G401 (cell line): ENCODE measurements around the gene IFNGR2. TPM values are rescaled to one million over a fixed set of nuclear protein-coding genes. Genes with fewer than 3 reads are reported as not detected.

ENCODE experiments used
- DNase-seq: peaks from one replicate; pipeline ENCODE4 v3.0.0-alpha.2; 2015; ENCODE audit warnings: low spot score
- in situ Hi-C: cut with HindIII; loops from 2 replicates; pipeline ENCODE4 v1.10.0; 2016; ENCODE audit warnings: low sequenced_read_pairs, mixed read lengths
- total RNA-seq: library from RNA; depleted of rRNA; stranded (reverse); fragments of >200 nt; shearing (Covaris generic); gene quantifications from 2 replicates; pipeline ENCODE4 v1.2.3, GENCODE V29; 2014; rRNA removed

The IFNGR2 gene
- total RNA-seq, 1 experiment from 2014 or later: 66.8 TPM

DNA sequence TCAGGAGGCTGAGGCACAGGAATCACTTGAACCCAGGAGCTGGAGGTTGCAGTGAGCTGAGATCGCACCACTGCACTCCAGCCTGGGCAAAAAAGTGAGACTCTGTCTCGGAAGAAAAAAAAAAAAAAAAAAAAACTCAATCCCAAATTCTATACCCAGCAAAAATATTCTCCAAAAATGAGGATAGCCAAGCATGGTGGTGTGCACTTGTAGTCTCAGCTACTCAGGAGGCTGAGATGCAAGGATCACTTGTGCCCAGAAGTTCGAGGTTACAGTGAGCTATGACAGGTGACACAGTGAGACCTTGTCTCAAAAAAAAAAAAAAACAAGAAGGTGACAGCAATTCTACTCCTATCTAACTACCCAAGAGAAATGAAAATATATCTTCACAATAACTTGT lies 70.1 kb downstream of the IFNGR2 start:
- DNase-seq: no peak
- in situ Hi-C loops: no loop called here

- in situ Hi-C loops: no loop called here
- DNase-seq: no peak
Measured at GRCh38 chr21:33477066-33477465, 73.9 kb downstream of the IFNGR2 start.

- in situ Hi-C loops: no loop called here
- DNase-seq: no peak
Measured at GRCh38 chr21:33478182-33478581, 75.0 kb downstream of the IFNGR2 start.

DNA sequence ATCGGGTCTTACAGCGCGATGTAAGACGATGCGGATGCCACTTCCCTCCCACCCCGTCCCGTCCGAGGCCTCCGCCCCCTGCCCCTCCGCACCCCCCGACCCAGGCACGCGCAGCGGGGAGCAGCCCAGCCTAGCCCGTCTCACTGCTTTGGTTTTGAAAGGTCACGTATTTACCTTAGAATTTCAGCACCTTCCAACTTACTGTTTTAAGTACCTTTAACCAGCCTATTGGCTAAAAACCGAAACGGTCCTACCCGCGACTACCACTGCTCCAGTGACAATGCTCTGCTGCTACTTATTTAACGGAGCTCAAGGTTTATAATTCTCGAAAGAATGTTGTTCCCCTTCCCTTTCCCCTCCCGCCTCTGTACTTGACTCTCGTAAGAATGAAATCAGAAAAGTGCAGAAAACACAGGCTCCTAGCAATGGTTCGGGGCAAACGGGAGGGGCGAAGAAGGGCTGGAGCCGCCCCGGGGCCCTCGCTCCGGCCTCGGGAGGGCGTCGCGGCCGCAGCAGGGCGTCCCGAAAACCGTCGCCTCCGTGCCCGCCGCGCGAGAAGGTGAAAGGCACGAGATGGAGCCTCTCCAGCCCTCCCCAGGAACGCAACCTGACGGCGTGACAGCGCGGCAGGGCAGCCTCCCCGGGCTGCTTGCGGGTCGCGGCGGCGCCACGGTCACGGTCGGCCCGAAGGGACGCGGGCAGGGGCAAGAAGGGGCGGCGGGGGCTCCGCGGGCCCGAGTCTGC lies 75.9 kb downstream of the IFNGR2 start:
- in situ Hi-C loops: no loop called here
- DNase-seq: peak; percentile 25

DNA sequence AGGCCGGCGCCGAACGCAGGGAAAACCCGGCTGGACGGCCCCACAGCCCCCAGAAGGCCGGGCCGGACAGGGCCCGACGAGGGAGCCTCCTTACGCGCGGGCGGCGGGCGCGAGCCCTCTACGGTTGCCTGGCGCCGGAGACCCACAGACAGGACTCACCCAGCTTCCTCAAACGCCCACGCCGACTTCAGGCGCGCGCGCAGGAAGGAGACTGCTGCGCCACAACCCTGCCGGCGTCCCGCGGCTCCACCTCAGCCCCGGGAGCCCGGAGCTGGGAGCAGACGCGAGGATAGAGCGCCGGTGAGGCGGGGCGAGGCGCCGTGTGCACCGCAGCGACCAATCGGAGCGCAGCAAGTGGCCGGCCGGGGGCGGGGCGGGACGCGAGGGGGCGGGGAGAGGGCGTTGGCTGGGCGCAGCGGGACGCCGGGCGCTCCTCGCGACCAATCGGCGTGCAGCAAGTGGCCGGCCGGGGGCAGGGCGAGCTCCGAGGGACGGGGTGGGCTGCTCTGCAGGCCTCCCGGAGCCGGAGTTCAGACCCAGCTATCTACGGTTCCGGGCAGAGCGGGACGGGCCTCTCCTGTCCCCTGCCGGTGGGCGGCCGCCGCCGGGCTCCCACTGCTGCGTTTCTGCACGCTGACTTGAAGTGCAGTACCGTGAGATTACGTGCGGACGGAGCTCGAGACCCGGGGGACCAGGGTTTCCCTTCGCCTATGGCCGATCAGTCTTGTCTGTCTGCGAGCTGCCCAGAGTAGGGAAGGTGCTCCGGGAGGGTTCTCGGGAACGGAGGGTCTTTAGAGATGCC lies 76.7 kb downstream of the IFNGR2 start, which contains the start of gene TMEM50B:
Gene TMEM50B (minus strand): TSS at position 296 of the 802 bp plus-strand sequence. CDS start 11,089 bp downstream, outside the sequence.
- in situ Hi-C loops: no loop called here

GRCh38 chr21:33480481-33481103 lies 77.4 kb downstream of the IFNGR2 start:
- in situ Hi-C loops: no loop called here
- DNase-seq: no peak

More for the DNA sequence above, 76.7 kb downstream of the IFNGR2 start, which contains the start of gene TMEM50B:
- peak; percentile 96 for DNase-seq

- in situ Hi-C loops: no loop called here
- DNase-seq: no peak
Measured at GRCh38 chr21:33481314-33481943, 78.2 kb downstream of the IFNGR2 start.

Other genes with a start within 250 kb of the IFNGR2 start
- 3.3 and 6.8 TPM in 2 replicates for gene IFNAR2, start 173.5 kb upstream of the IFNGR2 start, total RNA-seq
- gene IL10RB, start 137.0 kb upstream of the IFNGR2 start, total RNA-seq: 16.6 and 16.7 TPM in 2 replicates
- 2.2 and 3.4 TPM in 2 replicates for gene IFNAR1, start 78.4 kb upstream of the IFNGR2 start, total RNA-seq
- 24.6 and 28.0 TPM in 2 replicates for gene TMEM50B, start 76.6 kb downstream of the IFNGR2 start, total RNA-seq
- gene DNAJC28, start 88.3 kb downstream of the IFNGR2 start, total RNA-seq: 0.49 and 3.8 TPM in 2 replicates
- 39.0 and 106 TPM in 2 replicates for gene GART, start 138.7 kb downstream of the IFNGR2 start, total RNA-seq
- gene SON, start 139.6 kb downstream of the IFNGR2 start, total RNA-seq: 90.8 and 253 TPM in 2 replicates
- gene DONSON, start 185.3 kb downstream of the IFNGR2 start, total RNA-seq: 31.8 and 52.2 TPM in 2 replicates
- 5.4 and 13.1 TPM in 2 replicates for gene CRYZL1, start 238.3 kb downstream of the IFNGR2 start, total RNA-seq
- gene ITSN1, start 239.1 kb downstream of the IFNGR2 start, total RNA-seq: 33.4 and 64.3 TPM in 2 replicates